ENCODE data around the gene RGS3. TPM values are rescaled to one million over a fixed set of nuclear protein-coding genes. Genes with fewer than 3 reads are reported as not detected.

Gene RGS3
- total RNA-seq, 2 donors from 2014 or later: 25.7 to 96.9 TPM

- TF ChIP-seq POLR2A (IDR thresholded peaks at IDR 0.05) (no peak), CTCF (IDR thresholded peaks at IDR 0.05) (no peak)
- Histone ChIP-seq H3K9me3 (no peaks in the 10 kb centered on the region), H3K4me1 (no peaks in the 10 kb centered on the region), H3K27me3 (no peaks in the 10 kb centered on the region), H3K4me3 (no peak overlapping the region), H3K36me3 (replicated peaks in 1 of 2; ENCODE audit: insufficient read depth in 1 of 2, low read depth in 2 of 2) (no peaks in the 10 kb centered on the region), H3K27ac (no peak overlapping the region)
- intact Hi-C loops (cut with DNase I): no loop called here
- DNase-seq (no peak), ATAC-seq (no peak)
- 34 to 56% methylated on average over 2 of the region's 2 CpGs for WGBS, 2 donors
Observed at GRCh38 chr9:113425072-113425471, 38.5 kb upstream of the RGS3 start.

- TF ChIP-seq POLR2A (IDR thresholded peaks at IDR 0.05) (no peak), CTCF (IDR thresholded peaks at IDR 0.05) (no peak)
- no peak for DNase-seq
- Histone ChIP-seq H3K36me3 (replicated peaks in 1 of 2; ENCODE audit: insufficient read depth in 1 of 2, low read depth in 2 of 2) (no peaks in the 10 kb centered on the region), H3K9me3 (no peaks in the 10 kb centered on the region), H3K27ac (no peak overlapping the region), H3K4me3 (no peak overlapping the region), H3K27me3 (no peaks in the 10 kb centered on the region), H3K4me1 (no peaks in the 10 kb centered on the region)
- intact Hi-C loops (cut with DNase I): no loop called here
- WGBS, 2 donors: 36 to 85% methylated on average over 1 of the region's 1 CpG
- ATAC-seq: no peak
Observed at GRCh38 chr9:113426701-113427100, 36.8 kb upstream of the RGS3 start.

GRCh38 chr9:113427629-113428028, 35.9 kb upstream of the RGS3 start:
- Histone ChIP-seq H3K36me3 (replicated peaks in 1 of 2; ENCODE audit: insufficient read depth in 1 of 2, low read depth in 2 of 2) (no peaks in the 10 kb centered on the region), H3K9me3 (no peaks in the 10 kb centered on the region), H3K4me1 (no peaks in the 10 kb centered on the region), H3K27ac (no peak overlapping the region), H3K27me3 (no peaks in the 10 kb centered on the region), H3K4me3 (no peak overlapping the region)
- ATAC-seq (no peak), DNase-seq (no peak)
- intact Hi-C loops (cut with DNase I): no loop called here
- no peak for TF ChIP-seq CTCF (IDR thresholded peaks at IDR 0.05)
- 96 to 97% methylated on average over 2 of the region's 2 CpGs for WGBS, 2 donors

- no peak for TF ChIP-seq CTCF (IDR thresholded peaks at IDR 0.05)
- TF ChIP-seq POLR2A (IDR thresholded peaks at IDR 0.05): no peak
- no peaks in the 10 kb centered on the region for H3K27me3 ChIP-seq
- H3K36me3 ChIP-seq (replicated peaks in 1 of 2; ENCODE audit: insufficient read depth in 1 of 2, low read depth in 2 of 2): no peaks in the 10 kb centered on the region
- no peaks in the 10 kb centered on the region for H3K9me3 ChIP-seq
- DNase-seq: no peak
- 73 to 79% methylated on average over 1 of the region's 1 CpG for WGBS, 2 donors
- H3K27ac ChIP-seq: no peak overlapping the region
- intact Hi-C loops (cut with DNase I): no loop called here
- no peak for ATAC-seq
- H3K4me1 ChIP-seq: no peaks in the 10 kb centered on the region
- no peak overlapping the region for H3K4me3 ChIP-seq
Observed at GRCh38 chr9:113428062-113428615, 35.4 kb upstream of the RGS3 start.

- no peaks in the 10 kb centered on the region for H3K27me3 ChIP-seq
- TF ChIP-seq CTCF (IDR thresholded peaks at IDR 0.05): no peak
- no peak overlapping the region for H3K27ac ChIP-seq
- no peaks in the 10 kb centered on the region for H3K36me3 ChIP-seq (replicated peaks in 1 of 2; ENCODE audit: insufficient read depth in 1 of 2, low read depth in 2 of 2)
- intact Hi-C loops (cut with DNase I): no loop called here
- DNase-seq: no peak
- ATAC-seq: no peak
- H3K4me1 ChIP-seq: no peaks in the 10 kb centered on the region
- H3K4me3 ChIP-seq: no peak overlapping the region
- H3K9me3 ChIP-seq: no peaks in the 10 kb centered on the region
Observed at GRCh38 chr9:113431191-113431590, 32.3 kb upstream of the RGS3 start.
